ENCODE measurements around the gene ZWINT.
A peak's percentile ranks its signal among the peaks of the same experiment; 100 is the strongest.

Gene ZWINT

GRCh38 chr10:56360967-56361612 lies at the start of gene ZWINT:
ZWINT (minus strand) TSS chr10:56361259; CDS start chr10:56361236, 23 bp downstream.
- in situ Hi-C loops (cut with MboI; ENCODE audit: low sequenced_read_pairs), result no loop called here
- peak; percentile 96 to 97 for DNase-seq (ENCODE audit: low spot score in 2 of 2)
- peaks cover 37% of the 10 kb centered on the region for H3K36me3 ChIP-seq (replicated peaks)
- no peaks in the 10 kb centered on the region for H3K27me3 ChIP-seq (ENCODE audit: low read depth)
- no peaks in the 10 kb centered on the region for H3K4me1 ChIP-seq
- peak within 1 kb of the TSS; percentile 71 for H3K4me3 ChIP-seq
- no peaks in the 10 kb centered on the region for H3K9me3 ChIP-seq

GRCh38 chr10:56383806-56384205 lies 22.7 kb upstream of the ZWINT start:
- Histone ChIP-seq H3K4me1 (peaks cover 6% of the 10 kb centered on the region; the same call in 1 of the 2 replicates), H3K36me3 (replicated peaks) (no peaks in the 10 kb centered on the region), H3K4me3 (no peak overlapping the region), H3K9me3 (no peaks in the 10 kb centered on the region), H3K27me3 (ENCODE audit: low read depth) (no peaks in the 10 kb centered on the region)
- in situ Hi-C loops (cut with MboI; ENCODE audit: low sequenced_read_pairs), result no loop called here
- no peak for DNase-seq (ENCODE audit: low spot score in 2 of 2)

- H3K4me1 ChIP-seq, result no peaks in the 10 kb centered on the region
- H3K36me3 ChIP-seq (replicated peaks), result no peaks in the 10 kb centered on the region
- no peak for DNase-seq (ENCODE audit: low spot score in 2 of 2)
- in situ Hi-C loops (cut with MboI; ENCODE audit: low sequenced_read_pairs), result no loop called here
- H3K9me3 ChIP-seq, result no peaks in the 10 kb centered on the region; the same call in 1 of the 2 replicates
- no peak overlapping the region for H3K4me3 ChIP-seq
- H3K27me3 ChIP-seq (ENCODE audit: low read depth), result no peaks in the 10 kb centered on the region
Observed at GRCh38 chr10:56370217-56371113, 9.4 kb upstream of the ZWINT start.

GRCh38 chr10:56360583-56360966 lies 484 bp downstream of the ZWINT start:
- H3K9me3 ChIP-seq, result no peaks in the 10 kb centered on the region
- H3K4me1 ChIP-seq, result no peaks in the 10 kb centered on the region
- H3K36me3 ChIP-seq (replicated peaks), result peaks cover 41% of the 10 kb centered on the region
- peak overlapping the region; percentile 71 for H3K4me3 ChIP-seq
- no peaks in the 10 kb centered on the region for H3K27me3 ChIP-seq (ENCODE audit: low read depth)
- no peak for DNase-seq (ENCODE audit: low spot score in 2 of 2)
- in situ Hi-C loops (cut with MboI; ENCODE audit: low sequenced_read_pairs), result no loop called here

- DNase-seq (ENCODE audit: low spot score in 2 of 2), result no peak
- Histone ChIP-seq H3K4me3 (peak overlapping the region; percentile 71), H3K27me3 (ENCODE audit: low read depth) (no peaks in the 10 kb centered on the region), H3K36me3 (replicated peaks) (peaks cover 41% of the 10 kb centered on the region), H3K4me1 (no peaks in the 10 kb centered on the region), H3K9me3 (no peaks in the 10 kb centered on the region)
- in situ Hi-C loops (cut with MboI; ENCODE audit: low sequenced_read_pairs), result no loop called here
Observed at GRCh38 chr10:56359837-56360236, 1.2 kb downstream of the ZWINT start.

GRCh38 chr10:56357018-56357417 lies 4.0 kb downstream of the ZWINT start:
- Histone ChIP-seq H3K27me3 (ENCODE audit: low read depth) (no peaks in the 10 kb centered on the region), H3K36me3 (replicated peaks) (peaks cover 48% of the 10 kb centered on the region), H3K9me3 (no peaks in the 10 kb centered on the region), H3K4me3 (no peak overlapping the region), H3K4me1 (no peaks in the 10 kb centered on the region)
- in situ Hi-C loops (cut with MboI; ENCODE audit: low sequenced_read_pairs), result no loop called here
- DNase-seq (ENCODE audit: low spot score in 2 of 2), result no peak

GRCh38 chr10:56351909-56352630 lies 9.0 kb downstream of the ZWINT start:
- Histone ChIP-seq H3K36me3 (replicated peaks) (peaks cover 20% of the 10 kb centered on the region), H3K4me3 (no peak overlapping the region), H3K9me3 (no peaks in the 10 kb centered on the region), H3K27me3 (ENCODE audit: low read depth) (no peaks in the 10 kb centered on the region), H3K4me1 (no peaks in the 10 kb centered on the region)
- no peak for DNase-seq (ENCODE audit: low spot score in 2 of 2)
- in situ Hi-C loops (cut with MboI; ENCODE audit: low sequenced_read_pairs), result no loop called here

GRCh38 chr10:56349611-56350010 lies 11.4 kb downstream of the ZWINT start:
- H3K27me3 ChIP-seq (ENCODE audit: low read depth), result no peaks in the 10 kb centered on the region
- in situ Hi-C loops (cut with MboI; ENCODE audit: low sequenced_read_pairs), result no loop called here
- no peak for DNase-seq (ENCODE audit: low spot score in 2 of 2)

GRCh38 chr10:56348101-56348500 lies 13.0 kb downstream of the ZWINT start:
- DNase-seq (ENCODE audit: low spot score in 2 of 2), result no peak
- in situ Hi-C loops (cut with MboI; ENCODE audit: low sequenced_read_pairs), result no loop called here
- Histone ChIP-seq H3K4me1 (no peaks in the 10 kb centered on the region), H3K9me3 (no peaks in the 10 kb centered on the region), H3K36me3 (replicated peaks) (peaks cover 2% of the 10 kb centered on the region), H3K4me3 (no peak overlapping the region), H3K27me3 (ENCODE audit: low read depth) (no peaks in the 10 kb centered on the region)

More at GRCh38 chr10:56349611-56350010, 11.4 kb downstream of the ZWINT start:
- no peaks in the 10 kb centered on the region for H3K4me1 ChIP-seq
- H3K4me3 ChIP-seq, result no peak overlapping the region
- peaks cover 7% of the 10 kb centered on the region for H3K36me3 ChIP-seq (replicated peaks)
- no peaks in the 10 kb centered on the region for H3K9me3 ChIP-seq

- no peaks in the 10 kb centered on the region for H3K4me1 ChIP-seq
- no peaks in the 10 kb centered on the region for H3K27me3 ChIP-seq (ENCODE audit: low read depth)
- H3K4me3 ChIP-seq, result no peak overlapping the region
- no peaks in the 10 kb centered on the region for H3K9me3 ChIP-seq
- H3K36me3 ChIP-seq (replicated peaks), result no peaks in the 10 kb centered on the region
- no peak for DNase-seq (ENCODE audit: low spot score in 2 of 2)
- in situ Hi-C loops (cut with MboI; ENCODE audit: low sequenced_read_pairs), result no loop called here
Observed at GRCh38 chr10:56346845-56347415, 14.1 kb downstream of the ZWINT start.

GRCh38 chr10:56341612-56342011 lies 19.4 kb downstream of the ZWINT start:
- in situ Hi-C loops (cut with MboI; ENCODE audit: low sequenced_read_pairs), result no loop called here
- Histone ChIP-seq H3K4me1 (no peaks in the 10 kb centered on the region), H3K4me3 (no peak overlapping the region), H3K9me3 (no peaks in the 10 kb centered on the region), H3K27me3 (ENCODE audit: low read depth) (no peaks in the 10 kb centered on the region), H3K36me3 (replicated peaks) (no peaks in the 10 kb centered on the region)
- no peak for DNase-seq (ENCODE audit: low spot score in 2 of 2)

GRCh38 chr10:56329961-56330360 lies 31.1 kb downstream of the ZWINT start:
- Histone ChIP-seq H3K9me3 (peaks cover 3% of the 10 kb centered on the region; the same call in 1 of the 2 replicates), H3K4me3 (no peak overlapping the region), H3K4me1 (peaks cover 7% of the 10 kb centered on the region; the same call in 1 of the 2 replicates), H3K27me3 (ENCODE audit: low read depth) (peaks cover 33% of the 10 kb centered on the region), H3K36me3 (replicated peaks) (no peaks in the 10 kb centered on the region)
- in situ Hi-C loops (cut with MboI; ENCODE audit: low sequenced_read_pairs), result no loop called here
- no peak for DNase-seq (ENCODE audit: low spot score in 2 of 2)

GRCh38 chr10:56327118-56327517 lies 33.9 kb downstream of the ZWINT start:
- no peak for DNase-seq (ENCODE audit: low spot score in 2 of 2)
- Histone ChIP-seq H3K4me1 (peaks cover 7% of the 10 kb centered on the region; the same call in 1 of the 2 replicates), H3K4me3 (no peak overlapping the region), H3K9me3 (no peaks in the 10 kb centered on the region), H3K36me3 (replicated peaks) (no peaks in the 10 kb centered on the region), H3K27me3 (ENCODE audit: low read depth) (peaks cover 26% of the 10 kb centered on the region)
- in situ Hi-C loops (cut with MboI; ENCODE audit: low sequenced_read_pairs), result no loop called here

Data from HAP-1 (cell line).